PFSK-1 (cell line): ENCODE measurements around the gene LAMA4.

ENCODE experiments used
- FOXP2 ChIP-seq: optimal IDR thresholded peaks from 2 replicates; pipeline ENCODE3; 2011; ENCODE audit warnings: borderline replicate concordance, control low read depth, inconsistent platforms; ENCODE audit not compliant: insufficient read depth; ENCODE audit errors: extremely low read length, extremely low read depth
- POLR2AphosphoS5 ChIP-seq: IDR thresholded peaks from 2 replicates; pipeline ENCODE4 v1.6.1; 2012; ENCODE audit warnings: low read depth, mild to moderate bottlenecking, control low read depth, low read length, moderate library complexity
- SIN3A ChIP-seq: IDR thresholded peaks from 2 replicates; pipeline ENCODE4 v1.6.1; 2012; ENCODE audit warnings: mild to moderate bottlenecking, low read length, moderate library complexity, borderline replicate concordance; ENCODE audit not compliant: insufficient read depth
- TAF1 ChIP-seq: IDR thresholded peaks from 2 replicates; pipeline ENCODE4 v1.6.1; 2012; ENCODE audit warnings: low read length, control low read depth, borderline replicate concordance; ENCODE audit not compliant: insufficient read depth
- TF ChIP-seq, protein P1 (sequence below), 2 experiments: IDR thresholded peaks; 2 replicates each; pipeline versions ENCODE4 v1.6.1 to v1.8.0; 2011 to 2012; ENCODE audit warnings: low read depth in 2 of 2, low read length in 2 of 2, control low read depth in 1 of 2, inconsistent platforms in 1 of 2, mild to moderate bottlenecking in 1 of 2, moderate library complexity in 1 of 2; ENCODE audit not compliant: insufficient read depth in 1 of 2

DNA sequence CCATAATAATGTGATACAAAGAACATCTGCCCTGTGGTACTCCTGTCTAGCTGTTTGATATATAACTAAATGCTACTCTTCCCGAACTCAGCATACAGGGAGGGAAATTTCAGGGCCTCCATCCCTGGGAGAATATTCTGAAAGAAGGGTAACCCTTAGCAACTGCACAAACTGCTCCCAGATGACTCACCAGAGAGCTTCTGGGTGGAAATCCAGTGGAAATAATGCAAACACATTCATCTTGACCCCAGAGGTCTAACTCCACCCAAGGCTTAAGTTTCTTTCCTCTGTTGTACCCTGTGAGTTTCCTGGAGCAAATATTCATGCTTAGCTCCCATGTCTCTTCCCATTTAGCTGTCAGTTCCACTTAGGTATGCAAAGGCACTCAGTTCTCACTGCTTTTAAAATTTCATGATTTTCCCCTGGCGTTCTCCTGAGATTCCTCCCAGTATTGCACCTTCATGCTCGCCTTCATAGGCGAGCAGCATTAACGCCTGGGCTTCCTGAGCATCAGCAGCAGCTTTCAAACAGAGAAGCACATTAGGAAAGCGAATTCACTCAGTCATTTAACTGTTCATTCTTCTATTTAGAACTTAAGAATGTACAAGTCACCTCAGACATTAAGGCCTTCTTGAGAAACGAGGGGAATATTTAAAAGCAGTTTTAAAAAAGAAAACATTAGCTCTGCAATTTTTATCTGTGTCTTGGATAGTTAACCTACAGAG, 43.8 kb upstream of the LAMA4 start:
- no peak for TF ChIP-seq SIN3A
- no peak for TF ChIP-seq TAF1
- no peak for TF ChIP-seq POLR2AphosphoS5
- TF ChIP-seq, protein P1, sequence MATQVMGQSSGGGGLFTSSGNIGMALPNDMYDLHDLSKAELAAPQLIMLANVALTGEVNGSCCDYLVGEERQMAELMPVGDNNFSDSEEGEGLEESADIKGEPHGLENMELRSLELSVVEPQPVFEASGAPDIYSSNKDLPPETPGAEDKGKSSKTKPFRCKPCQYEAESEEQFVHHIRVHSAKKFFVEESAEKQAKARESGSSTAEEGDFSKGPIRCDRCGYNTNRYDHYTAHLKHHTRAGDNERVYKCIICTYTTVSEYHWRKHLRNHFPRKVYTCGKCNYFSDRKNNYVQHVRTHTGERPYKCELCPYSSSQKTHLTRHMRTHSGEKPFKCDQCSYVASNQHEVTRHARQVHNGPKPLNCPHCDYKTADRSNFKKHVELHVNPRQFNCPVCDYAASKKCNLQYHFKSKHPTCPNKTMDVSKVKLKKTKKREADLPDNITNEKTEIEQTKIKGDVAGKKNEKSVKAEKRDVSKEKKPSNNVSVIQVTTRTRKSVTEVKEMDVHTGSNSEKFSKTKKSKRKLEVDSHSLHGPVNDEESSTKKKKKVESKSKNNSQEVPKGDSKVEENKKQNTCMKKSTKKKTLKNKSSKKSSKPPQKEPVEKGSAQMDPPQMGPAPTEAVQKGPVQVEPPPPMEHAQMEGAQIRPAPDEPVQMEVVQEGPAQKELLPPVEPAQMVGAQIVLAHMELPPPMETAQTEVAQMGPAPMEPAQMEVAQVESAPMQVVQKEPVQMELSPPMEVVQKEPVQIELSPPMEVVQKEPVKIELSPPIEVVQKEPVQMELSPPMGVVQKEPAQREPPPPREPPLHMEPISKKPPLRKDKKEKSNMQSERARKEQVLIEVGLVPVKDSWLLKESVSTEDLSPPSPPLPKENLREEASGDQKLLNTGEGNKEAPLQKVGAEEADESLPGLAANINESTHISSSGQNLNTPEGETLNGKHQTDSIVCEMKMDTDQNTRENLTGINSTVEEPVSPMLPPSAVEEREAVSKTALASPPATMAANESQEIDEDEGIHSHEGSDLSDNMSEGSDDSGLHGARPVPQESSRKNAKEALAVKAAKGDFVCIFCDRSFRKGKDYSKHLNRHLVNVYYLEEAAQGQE (IDR thresholded peaks at IDR 0.05; ENCODE audit: insufficient read depth in 1 of 2, low read depth in 2 of 2, low read length in 2 of 2): no peak
- no peak for TF ChIP-seq FOXP2
